GM12874 (cell line): Measurements from ENCODE around the gene PRR30.

Experiments used
- CTCF ChIP-seq: IDR thresholded peaks from 2 replicates; pipeline ENCODE4 v1.5.1; 2011; ENCODE audit warnings: low read depth, mild to moderate bottlenecking, control low read depth, low read length, moderate library complexity; ENCODE audit not compliant: insufficient read depth

PRR30 gene

GRCh38 chr2:27108221-27108620 lies 31.0 kb downstream of the PRR30 start:
- no peak for TF ChIP-seq CTCF

GRCh38 chr2:27105981-27106380 lies 33.2 kb downstream of the PRR30 start:
- TF ChIP-seq CTCF = no peak

GRCh38 chr2:27102329-27102728 lies 36.9 kb downstream of the PRR30 start:
- no peak for TF ChIP-seq CTCF

GRCh38 chr2:27100036-27100435 lies 39.2 kb downstream of the PRR30 start:
- no peak for TF ChIP-seq CTCF

- no peak for TF ChIP-seq CTCF
Observed at GRCh38 chr2:27099334-27099955, 39.8 kb downstream of the PRR30 start.

GRCh38 chr2:27097341-27097740 lies 41.9 kb downstream of the PRR30 start:
- TF ChIP-seq CTCF = no peak

- no peak for TF ChIP-seq CTCF
Observed at GRCh38 chr2:27096748-27097297, 42.4 kb downstream of the PRR30 start.
